Effector memory CD4-positive, alpha-beta T cell (primary cell): ENCODE data around the gene FAM107B.
A peak's percentile ranks its signal among the peaks of the same experiment; 100 is the strongest.

Experiments
- DNase-seq, 3 donors: peaks; one replicate each; pipeline ENCODE4 v3.0.0-alpha.2; 2020
- H3K27ac ChIP-seq: 2 replicates; pipeline ENCODE4 v1.7.0; 2013; ENCODE audit warnings: mild to moderate bottlenecking, low read length, moderate library complexity; ENCODE audit not compliant: insufficient read depth, poor library complexity, severe bottlenecking
- H3K27me3 ChIP-seq: replicated peaks from 2 replicates; pipeline ENCODE4 v1.7.0; 2013; ENCODE audit warnings: mild to moderate bottlenecking, low read length; ENCODE audit not compliant: insufficient read depth, control insufficient read depth, poor library complexity, severe bottlenecking
- H3K36me3 ChIP-seq: 2 replicates; pipeline ENCODE4 v1.7.0; 2013; ENCODE audit warnings: mild to moderate bottlenecking, low read length, moderate library complexity; ENCODE audit not compliant: control insufficient read depth, insufficient read depth
- H3K4me1 ChIP-seq: 2 replicates; pipeline ENCODE4 v1.7.0; 2013; ENCODE audit warnings: low read length, mild to moderate bottlenecking; ENCODE audit not compliant: control insufficient read depth, insufficient read depth, poor library complexity, severe bottlenecking
- H3K4me3 ChIP-seq: 2 replicates; pipeline ENCODE4 v1.7.0; 2013; ENCODE audit warnings: low read length, low read depth, mild to moderate bottlenecking; ENCODE audit not compliant: insufficient read depth, poor library complexity, severe bottlenecking
- H3K9me3 ChIP-seq: 2 replicates; pipeline ENCODE4 v1.7.0; 2013; ENCODE audit warnings: mild to moderate bottlenecking, low read length, moderate library complexity; ENCODE audit not compliant: control insufficient read depth

Gene FAM107B

DNA sequence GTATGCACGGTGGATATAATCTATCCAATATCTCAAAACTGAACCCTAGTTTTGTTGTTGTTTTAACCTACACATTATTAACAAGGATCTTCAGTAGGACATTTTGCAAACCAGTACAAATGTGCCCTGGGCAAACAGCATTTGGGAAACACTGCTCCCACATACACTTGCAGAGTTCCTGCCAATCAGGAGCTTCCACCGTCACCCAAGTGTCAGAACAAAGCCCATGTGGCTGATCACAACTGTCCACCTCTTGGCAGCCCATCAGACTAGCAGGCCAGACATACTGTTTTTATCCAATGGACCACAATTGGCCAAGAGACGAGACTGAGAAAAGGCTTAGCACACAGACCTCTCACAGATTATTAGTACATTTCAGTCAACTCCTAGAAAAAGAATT lies 200.4 kb downstream of the FAM107B start:
- Histone ChIP-seq H3K27me3 (no peaks in the 10 kb centered on the region), H3K4me1 (peaks cover 41% of the 10 kb centered on the region), H3K9me3 (no peaks in the 10 kb centered on the region), H3K36me3 (peaks cover 9% of the 10 kb centered on the region), H3K27ac (peak overlapping the region; percentile 96), H3K4me3 (no peak overlapping the region)
- DNase-seq, result no peak

GRCh38 chr10:14573666-14574261 lies 200.9 kb downstream of the FAM107B start:
- Histone ChIP-seq H3K4me1 (peaks cover 47% of the 10 kb centered on the region), H3K36me3 (peaks cover 9% of the 10 kb centered on the region), H3K9me3 (no peaks in the 10 kb centered on the region), H3K27ac (peak overlapping the region; percentile 96), H3K4me3 (no peak overlapping the region), H3K27me3 (no peaks in the 10 kb centered on the region)
- no peak for DNase-seq

DNA sequence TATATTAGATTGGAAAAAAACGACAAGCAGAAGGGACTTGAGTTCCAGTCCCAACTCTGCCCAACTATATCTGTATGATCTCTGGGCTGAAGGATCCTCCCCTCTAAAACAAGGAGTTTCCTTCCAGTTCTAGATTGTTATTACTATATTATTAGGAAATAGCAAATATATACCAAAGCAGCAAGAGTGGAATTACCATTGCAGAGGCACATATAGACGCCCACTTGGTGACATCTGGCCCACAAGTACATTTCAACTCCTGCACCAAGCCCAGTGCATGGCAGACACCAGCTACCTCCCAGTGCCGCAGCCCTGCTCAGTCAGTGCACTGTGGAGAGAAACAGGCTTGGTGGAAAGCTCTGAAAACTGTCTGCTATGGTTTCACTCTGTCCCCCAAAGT lies 201.9 kb downstream of the FAM107B start:
- H3K27ac ChIP-seq, result peak overlapping the region; percentile 96
- DNase-seq, result no peak
- no peak overlapping the region for H3K4me3 ChIP-seq
- peaks cover 9% of the 10 kb centered on the region for H3K36me3 ChIP-seq
- no peaks in the 10 kb centered on the region for H3K27me3 ChIP-seq
- no peaks in the 10 kb centered on the region for H3K9me3 ChIP-seq
- H3K4me1 ChIP-seq, result peaks cover 56% of the 10 kb centered on the region

- Histone ChIP-seq H3K4me3 (peak overlapping the region; percentile 58), H3K9me3 (no peaks in the 10 kb centered on the region), H3K27me3 (no peaks in the 10 kb centered on the region), H3K4me1 (peaks cover 64% of the 10 kb centered on the region), H3K36me3 (peaks cover 12% of the 10 kb centered on the region), H3K27ac (peak overlapping the region; percentile 96)
- peak; percentile 36 to 64 (median 41) for DNase-seq
Observed at GRCh38 chr10:14571866-14572507, 202.7 kb downstream of the FAM107B start.

DNA sequence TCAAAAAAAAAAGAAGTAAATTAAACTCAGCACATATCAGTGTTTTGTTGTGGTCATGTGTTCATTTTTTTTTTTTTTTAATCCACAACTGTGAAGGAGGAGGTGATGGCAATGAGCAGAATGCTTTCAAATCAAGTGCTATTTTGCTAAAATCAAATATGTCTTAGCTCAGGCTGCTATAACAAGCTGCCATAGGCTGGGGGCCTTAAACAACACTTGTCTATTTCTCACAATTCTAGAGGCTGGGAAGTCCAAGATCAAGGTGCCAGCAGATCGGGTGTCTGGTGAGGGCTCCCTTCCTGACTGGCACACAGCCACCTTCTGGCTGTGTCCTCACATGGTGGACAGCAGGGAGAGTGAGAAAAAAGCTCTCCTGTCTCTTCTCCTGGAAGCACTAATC lies 203.9 kb downstream of the FAM107B start:
- no peak for DNase-seq
- Histone ChIP-seq H3K27ac (peak overlapping the region; percentile 96), H3K4me1 (peaks cover 68% of the 10 kb centered on the region), H3K36me3 (peaks cover 19% of the 10 kb centered on the region), H3K4me3 (peak overlapping the region; percentile 58), H3K9me3 (no peaks in the 10 kb centered on the region), H3K27me3 (no peaks in the 10 kb centered on the region)

DNA sequence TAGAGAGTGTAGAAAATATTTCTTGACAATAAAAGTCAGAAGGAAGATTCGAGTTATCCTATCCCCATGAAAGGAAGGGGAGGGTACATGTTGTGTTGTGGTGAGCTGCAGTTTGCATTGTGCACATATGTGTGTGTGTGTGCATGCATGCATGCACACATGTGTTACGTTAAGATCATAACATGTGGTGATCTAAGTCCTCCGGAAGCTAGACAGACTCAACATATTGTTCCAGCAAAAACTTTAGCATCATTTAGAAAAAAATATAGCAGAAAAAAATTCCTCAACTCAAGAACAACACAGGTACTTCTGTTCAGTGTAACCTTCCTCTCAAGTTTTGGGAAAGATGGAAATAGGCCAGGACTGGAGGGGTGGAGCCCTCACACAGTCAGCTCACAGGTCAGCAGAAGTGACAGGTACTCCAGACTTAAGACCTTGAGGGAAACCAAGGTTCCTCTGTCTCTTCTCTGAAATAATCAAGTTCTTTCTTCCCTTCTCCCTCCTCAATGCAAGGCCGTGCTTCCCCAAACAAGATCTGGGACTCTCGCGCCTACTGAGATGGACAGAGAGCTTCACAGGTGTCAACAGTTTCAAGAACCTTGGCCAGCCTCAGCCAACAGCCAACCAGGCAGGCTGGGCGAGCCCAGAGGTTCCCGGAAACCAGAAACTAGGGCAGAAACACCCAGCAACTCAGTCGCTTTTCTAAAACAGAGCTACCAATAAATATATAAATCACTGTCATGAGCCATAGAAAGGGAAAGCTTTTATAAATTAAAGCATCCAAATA lies 205.2 kb downstream of the FAM107B start:
- Histone ChIP-seq H3K27ac (peak overlapping the region; percentile 96), H3K9me3 (no peaks in the 10 kb centered on the region), H3K4me3 (peak overlapping the region; percentile 58), H3K4me1 (peaks cover 74% of the 10 kb centered on the region), H3K27me3 (no peaks in the 10 kb centered on the region), H3K36me3 (peaks cover 19% of the 10 kb centered on the region)
- DNase-seq, result no peak

- Histone ChIP-seq H3K4me3 (no peak overlapping the region), H3K9me3 (no peaks in the 10 kb centered on the region), H3K4me1 (peaks cover 75% of the 10 kb centered on the region), H3K27ac (peak overlapping the region; percentile 96), H3K36me3 (peaks cover 19% of the 10 kb centered on the region), H3K27me3 (no peaks in the 10 kb centered on the region)
- no peak for DNase-seq
Observed at GRCh38 chr10:14567421-14567820, 207.3 kb downstream of the FAM107B start.

DNA sequence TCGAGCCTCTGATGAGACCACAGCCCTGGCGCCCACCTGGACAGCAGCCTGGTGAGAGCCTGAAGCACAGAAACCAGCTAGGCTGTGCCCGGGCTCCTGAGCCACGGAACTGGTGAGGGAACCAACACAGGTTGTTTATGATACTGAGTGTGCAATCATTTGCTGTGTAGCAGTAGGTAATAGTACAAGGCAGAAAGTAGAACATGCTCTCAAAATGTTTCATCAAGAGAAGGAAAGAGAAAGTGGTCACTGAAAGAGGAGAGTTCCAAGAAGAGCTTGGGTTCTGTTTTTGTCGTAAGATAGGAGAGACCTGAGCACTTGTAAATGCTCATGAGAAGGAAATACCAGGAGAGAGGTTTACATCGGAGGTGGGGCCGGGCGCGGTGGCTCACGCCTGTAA lies 208.2 kb downstream of the FAM107B start:
- peak overlapping the region; percentile 78 for H3K27ac ChIP-seq
- no peak overlapping the region for H3K4me3 ChIP-seq
- peaks cover 79% of the 10 kb centered on the region for H3K4me1 ChIP-seq
- no peaks in the 10 kb centered on the region for H3K9me3 ChIP-seq
- H3K27me3 ChIP-seq, result no peaks in the 10 kb centered on the region
- H3K36me3 ChIP-seq, result peaks cover 19% of the 10 kb centered on the region
- DNase-seq, result no peak

DNA sequence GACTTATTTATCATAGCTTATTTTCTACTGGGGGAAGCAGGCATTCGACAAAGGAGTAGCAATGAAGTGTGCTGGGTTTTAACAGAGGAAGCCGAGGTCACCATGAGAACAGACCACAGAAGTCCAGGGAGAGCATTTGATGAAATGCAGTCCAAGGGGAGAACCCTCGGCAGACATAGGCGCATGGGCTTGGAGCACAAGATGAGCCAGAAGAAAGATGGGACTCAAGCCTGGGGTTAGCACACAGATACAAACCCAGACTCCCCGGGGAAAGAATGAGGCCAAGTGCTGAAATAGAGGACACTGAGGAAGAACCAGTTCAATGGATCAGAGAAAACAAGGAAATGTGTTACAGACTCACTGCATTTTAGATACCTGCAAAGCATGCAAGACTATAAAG lies 209.5 kb downstream of the FAM107B start:
- H3K27me3 ChIP-seq, result no peaks in the 10 kb centered on the region
- H3K4me1 ChIP-seq, result peaks cover 86% of the 10 kb centered on the region

GRCh38 chr10:14564268-14564744 lies 210.4 kb downstream of the FAM107B start:
- H3K27me3 ChIP-seq, result no peaks in the 10 kb centered on the region
- peaks cover 19% of the 10 kb centered on the region for H3K36me3 ChIP-seq
- peaks cover 87% of the 10 kb centered on the region for H3K4me1 ChIP-seq
- H3K4me3 ChIP-seq, result peak overlapping the region; percentile 2
- DNase-seq, result no peak
- H3K27ac ChIP-seq, result peak overlapping the region; percentile 87
- no peaks in the 10 kb centered on the region for H3K9me3 ChIP-seq

More for the DNA sequence above, 209.5 kb downstream of the FAM107B start:
- Histone ChIP-seq H3K4me3 (no peak overlapping the region), H3K36me3 (peaks cover 19% of the 10 kb centered on the region), H3K27ac (peak overlapping the region; percentile 78), H3K9me3 (no peaks in the 10 kb centered on the region)
- DNase-seq, result no peak
